A673 (cell line): ENCODE results near the gene NRG4. TPM values are rescaled to one million over a fixed set of nuclear protein-coding genes. Genes with fewer than 3 reads are reported as not detected.

Experiments
- BruUV-seq: library from RNA; stranded (reverse); fragments of 400-500 nt; replicated peaks from 2 replicates; lab custom pipeline; 2021; lab: Mats Ljungman, UMichigan
- CTCF ChIA-PET: fragments of 300-600 bp; sonication (Branson Sonifier 250); formaldehyde crosslinking; loops from one replicate; lab custom pipeline; 2022; ENCODE audit warnings: antibody characterized with exemption; lab: Charles Lee
- POLR2A ChIA-PET: fragments of 300-600 bp; sonication (Branson Sonifier 250); formaldehyde crosslinking; loops from one replicate; lab custom pipeline; 2022; ENCODE audit warnings: antibody characterized with exemption; ENCODE audit not compliant: low non-redundant PET; lab: Charles Lee
- DNase-seq: peaks from one replicate; pipeline ENCODE4 v3.0.0-alpha.2; 2015; ENCODE audit warnings: low spot score
- H3K27ac ChIP-seq: fragments of 200-600 bp; sonication (generic); 2 replicates; pipeline ENCODE4 v1.5.1; 2016; ENCODE audit warnings: mixed run types, low read depth, mild to moderate bottlenecking, mixed read lengths, antibody characterized with exemption, low read length; ENCODE audit not compliant: poor library complexity, severe bottlenecking
- H3K27me3 ChIP-seq: fragments of 200-600 bp; sonication (generic); replicated peaks from 2 replicates; pipeline ENCODE4 v1.6.1; 2017; ENCODE audit warnings: mixed run types, low read depth, mild to moderate bottlenecking, mixed read lengths, antibody characterized with exemption, low read length; ENCODE audit not compliant: insufficient read depth, poor library complexity
- H3K36me3 ChIP-seq: fragments of 200-600 bp; sonication (generic); 2 replicates; pipeline ENCODE4 v1.6.1; 2016; ENCODE audit warnings: mixed run types, mild to moderate bottlenecking, mixed read lengths, antibody characterized with exemption, low read length; ENCODE audit not compliant: insufficient read depth, poor library complexity, severe bottlenecking
- H3K4me1 ChIP-seq: fragments of 200-600 bp; sonication (generic); 2 replicates; pipeline ENCODE4 v1.6.1; 2017; ENCODE audit warnings: mixed run types, mild to moderate bottlenecking, mixed read lengths, antibody characterized with exemption, low read length; ENCODE audit not compliant: insufficient read depth, poor library complexity, severe bottlenecking
- H3K4me3 ChIP-seq: fragments of 200-600 bp; sonication (generic); 2 replicates; pipeline ENCODE4 v1.5.1; 2016; ENCODE audit warnings: low read depth, mixed run types, mild to moderate bottlenecking, mixed read lengths, low read length; ENCODE audit not compliant: poor library complexity, severe bottlenecking
- H3K9me3 ChIP-seq: fragments of 200-600 bp; sonication (generic); 2 replicates; pipeline ENCODE4 v1.6.1; 2016; ENCODE audit warnings: mixed run types, low read depth, mild to moderate bottlenecking, mixed read lengths, antibody characterized with exemption, low read length; ENCODE audit not compliant: poor library complexity, severe bottlenecking
- CTCF ChIP-seq: fragments of 300-800, 200-600 bp; sonication (generic); conservative IDR thresholded peaks from 2 replicates; pipeline ENCODE4 v1.5.1; 2017; ENCODE audit warnings: low read depth, mild to moderate bottlenecking, antibody characterized with exemption, low read length, moderate library complexity, mixed read lengths
- EZH2 ChIP-seq: fragments of 200-600 bp; sonication (generic); IDR thresholded peaks from 2 replicates; pipeline ENCODE4 v1.6.1; 2017; ENCODE audit warnings: borderline replicate concordance, low read depth, mild to moderate bottlenecking, mixed read lengths, antibody characterized with exemption, low read length; ENCODE audit not compliant: poor library complexity, severe bottlenecking
- intact Hi-C: fragments of 100-400 bp; cut with micrococcal nuclease; formaldehyde crosslinking; loops from one replicate; pipeline ENCODE4 v1.10.0; 2022; ENCODE audit not compliant: unreplicated experiment
- total RNA-seq: library from RNA; stranded (reverse); gene quantifications from 2 replicates; pipeline ENCODE4 v1.2.3, GENCODE V29; 2021

Gene NRG4
- total RNA-seq, 1 experiment from 2014 or later, result not detected

GRCh38 chr15:76010613-76011012, 1.6 kb downstream of the NRG4 start:
- no peaks in the 10 kb centered on the region for H3K36me3 ChIP-seq
- DNase-seq, result no peak
- H3K4me1 ChIP-seq, result no peaks in the 10 kb centered on the region
- H3K4me3 ChIP-seq, result no peak overlapping the region
- no peak overlapping the region for H3K27ac ChIP-seq
- CTCF ChIA-PET, result no interaction called here
- BruUV-seq, result no TSS peak
- TF ChIP-seq EZH2 (no peak), CTCF (no peak)
- H3K9me3 ChIP-seq, result no peaks in the 10 kb centered on the region
- intact Hi-C loops, result no loop called here
- POLR2A ChIA-PET, result no interaction called here
- H3K27me3 ChIP-seq, result peaks cover 11% of the 10 kb centered on the region

GRCh38 chr15:76006136-76006778, 6.0 kb downstream of the NRG4 start:
- Histone ChIP-seq H3K27ac (no peak overlapping the region), H3K4me3 (no peak overlapping the region), H3K4me1 (no peaks in the 10 kb centered on the region), H3K36me3 (no peaks in the 10 kb centered on the region), H3K9me3 (no peaks in the 10 kb centered on the region), H3K27me3 (peaks cover 11% of the 10 kb centered on the region)
- no peak for TF ChIP-seq EZH2
- TF ChIP-seq CTCF, result no peak
- intact Hi-C loops, result no loop called here
- ChIA-PET POLR2A (no interaction called here), CTCF (no interaction called here)
- no peak for DNase-seq
- no TSS peak for BruUV-seq

- POLR2A ChIA-PET, result no interaction called here
- TF ChIP-seq CTCF (no peak), EZH2 (no peak)
- no peak for DNase-seq
- Histone ChIP-seq H3K27ac (no peak overlapping the region), H3K4me3 (no peak overlapping the region), H3K4me1 (no peaks in the 10 kb centered on the region), H3K27me3 (no peaks in the 10 kb centered on the region), H3K9me3 (no peaks in the 10 kb centered on the region), H3K36me3 (no peaks in the 10 kb centered on the region)
- CTCF ChIA-PET, result no interaction called here
- no TSS peak for BruUV-seq
- intact Hi-C loops, result no loop called here
These were observed 8.9 kb downstream of the NRG4 start for GRCh38 chr15:76003364-76003763.
